LNCAP (cell line): ENCODE data around the gene PITPNM3.

Experiments used
- CTCF ChIP-seq: fragments of 450-650 bp; IDR thresholded peaks from 2 replicates; pipeline ENCODE4 v1.5.1; 2017; ENCODE audit warnings: mild to moderate bottlenecking

The PITPNM3 gene

GRCh38 chr17:6402258-6402657, 154.1 kb downstream of the PITPNM3 start:
- no peak for TF ChIP-seq CTCF
